NB4 (cell line): ENCODE measurements around the gene TRMT44.

Experiments
- CTCF ChIP-seq: IDR thresholded peaks from one replicate; pipeline ENCODE4 v1.5.1; 2012; ENCODE audit warnings: low read depth, low read length
- MYC ChIP-seq: IDR thresholded peaks from 2 replicates; pipeline ENCODE4 v1.6.1; 2011; ENCODE audit warnings: low read depth, low read length
- POLR2A ChIP-seq: IDR thresholded peaks from 2 replicates; pipeline ENCODE4 v1.6.1; 2011; ENCODE audit warnings: mild to moderate bottlenecking; ENCODE audit not compliant: insufficient read length; ENCODE audit errors: extremely low read depth
- TF ChIP-seq, protein P1 (sequence below): IDR thresholded peaks from 2 replicates; pipeline ENCODE4 v1.6.1; 2011; ENCODE audit warnings: low read depth, low read length

DNA sequence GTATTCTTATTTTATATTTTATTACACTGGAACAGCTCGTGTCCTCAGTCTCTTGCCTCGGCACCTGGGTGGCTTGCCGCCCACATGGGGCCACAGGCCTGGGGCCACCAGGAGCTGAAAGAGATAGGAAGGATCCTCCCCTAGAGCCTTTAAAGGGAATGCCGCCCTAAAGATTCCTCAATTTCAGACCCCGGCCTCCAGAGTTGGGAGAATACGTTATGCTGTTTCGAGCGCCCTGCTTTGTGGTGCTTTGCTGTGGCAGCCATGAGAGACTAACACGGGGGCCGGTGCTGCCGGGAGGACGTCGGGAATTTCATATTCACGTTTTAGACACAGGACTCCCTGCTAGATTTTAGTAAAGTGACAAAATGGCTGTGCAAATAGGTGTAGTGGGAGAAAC, 33.3 kb upstream of the TRMT44 start:
- no peak for TF ChIP-seq CTCF
- TF ChIP-seq, protein P1, sequence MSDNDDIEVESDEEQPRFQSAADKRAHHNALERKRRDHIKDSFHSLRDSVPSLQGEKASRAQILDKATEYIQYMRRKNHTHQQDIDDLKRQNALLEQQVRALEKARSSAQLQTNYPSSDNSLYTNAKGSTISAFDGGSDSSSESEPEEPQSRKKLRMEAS, result no peak
- no peak for TF ChIP-seq POLR2A
- TF ChIP-seq MYC, result no peak
